GM12891 (cell line): ENCODE measurements around the gene RRP7A.
"Not testable (repeated sequence)": the region's sequence is repeated elsewhere in the genome, so short reads cannot be mapped to it uniquely, and the experiment has no call there.

Source experiments
- POLR2A ChIP-seq: IDR thresholded peaks from 2 replicates; pipeline ENCODE4 v1.6.1; 2011; ENCODE audit warnings: low read depth, low read length, control low read depth
- POLR2AphosphoS5 ChIP-seq: IDR thresholded peaks from 2 replicates; pipeline ENCODE4 v1.6.1; 2011; ENCODE audit warnings: low read depth, low read length, control low read depth

- not testable (repeated sequence) for TF ChIP-seq POLR2AphosphoS5, POLR2A
These were observed 17.0 kb upstream of the RRP7A start for GRCh38 chr22:42536634-42537033.
